ENCODE data around the gene ATP1B1.

ATP1B1 gene

DNA sequence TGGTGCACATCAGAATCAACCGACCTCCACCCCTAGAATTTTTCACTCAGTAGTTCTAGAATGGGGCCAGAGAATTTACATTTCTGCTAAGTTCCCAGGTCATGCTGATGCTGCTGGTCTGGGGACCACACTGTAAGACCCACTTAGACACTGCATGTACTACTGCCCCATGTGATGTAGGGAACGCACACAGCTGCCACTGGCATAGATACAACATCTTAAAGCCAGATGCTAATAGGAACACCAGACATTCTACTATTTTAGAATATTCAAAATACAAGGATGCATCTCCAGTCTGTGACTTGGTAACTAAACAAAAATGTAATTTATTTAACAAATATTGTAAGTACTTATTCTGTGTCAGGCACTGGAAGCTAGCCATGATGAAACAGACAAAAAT is 14.1 kb upstream of the ATP1B1 start:
- in situ Hi-C loops (cut with MboI; ENCODE audit: low sequenced_read_pairs), result no loop called here

- in situ Hi-C loops (cut with MboI; ENCODE audit: low sequenced_read_pairs), result no loop called here
Measured at GRCh38 chr1:169094897-169095569, 11.5 kb upstream of the ATP1B1 start.

DNA sequence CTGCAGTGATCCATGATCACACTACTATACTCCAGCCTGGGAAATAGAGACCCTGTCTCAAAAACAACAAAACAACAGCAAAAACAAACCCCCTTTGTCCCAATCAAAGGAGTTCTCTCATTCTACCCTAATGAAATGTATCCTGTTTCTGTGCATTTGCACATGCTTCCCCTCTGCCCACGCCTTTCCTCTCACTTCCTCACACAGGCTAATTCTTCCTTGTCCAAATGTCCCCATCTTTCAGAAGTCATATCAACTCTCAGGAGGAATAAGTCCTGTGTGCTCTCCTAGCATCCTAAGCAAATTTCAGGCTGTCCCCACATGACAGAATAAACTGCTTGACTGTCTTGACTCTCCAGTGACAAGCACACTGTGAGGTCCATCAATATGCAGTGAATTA is 8.1 kb upstream of the ATP1B1 start:
- in situ Hi-C loops (cut with MboI; ENCODE audit: low sequenced_read_pairs), result no loop called here

GRCh38 chr1:169099561-169099960 is 6.9 kb upstream of the ATP1B1 start:
- in situ Hi-C loops (cut with MboI; ENCODE audit: low sequenced_read_pairs), result no loop called here

GRCh38 chr1:169100208-169100607 is 6.3 kb upstream of the ATP1B1 start:
- in situ Hi-C loops (cut with MboI; ENCODE audit: low sequenced_read_pairs), result no loop called here

DNA sequence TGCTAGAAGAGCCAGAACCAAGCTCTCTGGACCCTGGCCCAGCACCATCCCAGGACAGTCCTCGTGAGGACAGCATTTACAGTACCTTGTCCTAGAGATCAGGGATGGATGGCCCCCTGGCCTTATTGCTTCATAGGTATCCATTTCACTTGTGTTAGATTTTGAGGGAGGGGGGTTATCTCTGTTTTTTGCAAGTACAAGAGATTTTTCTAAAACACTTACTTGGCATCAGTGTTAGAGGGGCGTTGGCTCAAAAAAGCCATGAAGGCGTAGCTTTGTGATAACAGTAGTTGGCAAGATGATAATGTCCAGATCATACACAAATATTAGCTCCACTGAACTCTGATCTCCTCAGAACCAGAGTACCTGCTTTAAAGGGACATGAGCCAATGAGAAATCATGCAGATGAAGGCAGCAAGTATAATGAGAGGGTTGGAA is 5.8 kb upstream of the ATP1B1 start:
- in situ Hi-C loops (cut with MboI; ENCODE audit: low sequenced_read_pairs), result no loop called here

- in situ Hi-C loops (cut with MboI; ENCODE audit: low sequenced_read_pairs), result no loop called here
Measured at GRCh38 chr1:169102567-169102966, 3.9 kb upstream of the ATP1B1 start.

- in situ Hi-C loops (cut with MboI; ENCODE audit: low sequenced_read_pairs), result no loop called here
Measured at GRCh38 chr1:169103002-169103401, 3.5 kb upstream of the ATP1B1 start.

DNA sequence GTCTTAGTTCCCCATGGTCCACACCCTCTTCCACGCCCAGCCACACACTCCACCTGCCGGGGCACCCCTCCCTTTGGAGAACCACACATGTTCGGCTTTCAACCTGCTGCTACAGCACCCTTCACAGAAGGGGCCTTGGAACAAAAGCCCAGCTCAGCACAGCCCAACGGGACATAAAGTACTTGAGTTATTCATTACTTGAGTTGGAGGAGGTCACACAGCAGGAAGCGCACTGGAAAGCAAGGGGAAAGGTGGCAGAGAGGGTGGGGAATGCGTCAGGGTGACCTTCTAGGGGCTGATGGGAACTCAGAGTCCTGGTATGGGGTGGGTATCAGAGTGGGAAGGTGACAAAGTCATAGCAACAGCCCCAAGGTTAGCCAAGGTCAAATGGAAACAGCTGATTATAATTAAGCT is 3.0 kb upstream of the ATP1B1 start:
- in situ Hi-C loops (cut with MboI; ENCODE audit: low sequenced_read_pairs), result no loop called here

DNA sequence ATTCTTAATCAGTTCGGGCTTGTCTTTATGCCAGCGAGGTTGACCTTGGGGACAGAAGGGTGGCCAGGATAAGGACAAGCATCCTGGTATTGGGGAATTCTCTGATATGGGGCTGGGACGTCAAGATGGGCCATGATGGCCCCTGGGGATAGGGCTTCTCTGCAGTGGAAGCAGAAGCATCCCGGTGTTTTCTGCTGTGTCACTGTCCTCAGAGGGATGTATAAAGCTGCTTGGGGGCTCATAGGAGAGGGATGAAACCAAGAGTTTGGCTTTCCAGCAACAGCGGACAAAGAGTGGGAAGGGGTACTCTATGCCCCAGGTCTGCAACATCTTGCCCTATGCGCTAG is 1.4 kb upstream of the ATP1B1 start:
- in situ Hi-C loops (cut with MboI; ENCODE audit: low sequenced_read_pairs), result no loop called here

- in situ Hi-C loops (cut with MboI; ENCODE audit: low sequenced_read_pairs), result no loop called here
Measured at GRCh38 chr1:169105434-169106094, 926 bp upstream of the ATP1B1 start.

DNA sequence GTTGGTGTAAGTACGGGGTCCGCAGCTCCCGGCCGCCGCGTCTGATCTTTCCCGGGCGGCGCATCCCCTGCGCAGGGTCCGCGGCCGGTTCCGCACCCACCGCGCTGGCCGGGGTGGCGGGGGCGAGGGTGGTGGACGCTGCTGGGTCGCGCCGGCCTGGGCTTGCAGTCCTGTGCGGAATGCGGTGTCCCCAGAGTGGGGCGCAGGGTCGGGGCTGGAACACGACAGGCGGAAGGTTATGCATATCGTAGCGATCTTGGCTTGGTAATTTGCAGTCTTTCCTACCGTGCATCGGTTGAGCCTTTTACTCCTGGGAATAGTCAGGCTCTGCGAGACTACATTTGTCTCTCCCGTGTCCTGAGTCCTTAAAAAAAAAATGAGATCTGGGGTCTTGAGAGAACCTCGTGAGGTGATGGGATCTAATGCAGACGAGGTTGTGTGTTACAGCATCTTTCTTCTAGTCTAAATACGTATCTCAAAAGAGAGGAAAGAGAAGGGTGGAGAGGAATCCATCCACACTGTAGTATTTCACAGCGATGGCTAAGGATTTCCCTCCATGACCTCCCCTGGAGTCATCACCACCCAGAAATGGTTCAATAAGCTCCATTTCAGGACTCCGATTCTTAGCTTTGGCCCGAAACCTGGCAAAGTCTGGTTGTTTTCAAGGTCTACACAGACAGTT is 572 bp downstream of the ATP1B1 start:
- in situ Hi-C loops (cut with MboI; ENCODE audit: low sequenced_read_pairs), result no loop called here

GRCh38 chr1:169107603-169108208 is 1.2 kb downstream of the ATP1B1 start:
- in situ Hi-C loops (cut with MboI; ENCODE audit: low sequenced_read_pairs), result no loop called here

- in situ Hi-C loops (cut with MboI; ENCODE audit: low sequenced_read_pairs), result no loop called here
Measured at GRCh38 chr1:169108223-169108622, 1.7 kb downstream of the ATP1B1 start.

DNA sequence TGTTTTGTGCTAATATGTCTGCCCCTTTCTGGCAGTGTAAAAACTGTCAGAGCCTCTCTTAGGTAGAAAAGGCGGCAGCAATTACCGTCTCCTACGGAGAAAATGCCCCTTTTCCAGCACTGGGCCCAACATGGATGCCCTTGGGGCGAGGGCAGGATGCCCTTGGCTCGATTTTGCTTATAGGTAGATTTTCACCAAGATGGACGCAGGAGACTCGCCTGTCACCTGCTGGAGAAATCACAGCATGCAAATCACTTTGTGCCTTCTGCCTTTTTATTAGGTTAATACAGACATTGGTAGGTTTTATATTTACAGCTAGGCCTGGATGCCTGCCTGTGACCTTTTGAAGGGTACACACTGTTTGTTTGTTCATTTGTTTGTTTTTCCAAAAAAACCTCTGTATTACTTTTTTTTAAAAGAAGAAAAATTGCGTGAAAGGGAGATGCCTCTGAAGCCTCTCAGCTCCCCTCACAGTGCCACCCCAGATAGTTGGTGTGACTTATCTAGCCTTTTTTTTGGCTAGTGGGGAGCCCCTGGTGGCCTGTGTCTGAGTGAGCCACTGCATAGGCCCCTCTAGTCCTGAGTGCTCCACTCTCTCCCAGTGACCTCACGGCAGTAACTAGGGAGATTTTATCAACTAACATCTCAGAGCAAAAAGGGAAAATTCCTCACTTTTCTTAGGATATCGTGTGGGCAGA is 2.5 kb downstream of the ATP1B1 start:
- in situ Hi-C loops (cut with MboI; ENCODE audit: low sequenced_read_pairs), result no loop called here

DNA sequence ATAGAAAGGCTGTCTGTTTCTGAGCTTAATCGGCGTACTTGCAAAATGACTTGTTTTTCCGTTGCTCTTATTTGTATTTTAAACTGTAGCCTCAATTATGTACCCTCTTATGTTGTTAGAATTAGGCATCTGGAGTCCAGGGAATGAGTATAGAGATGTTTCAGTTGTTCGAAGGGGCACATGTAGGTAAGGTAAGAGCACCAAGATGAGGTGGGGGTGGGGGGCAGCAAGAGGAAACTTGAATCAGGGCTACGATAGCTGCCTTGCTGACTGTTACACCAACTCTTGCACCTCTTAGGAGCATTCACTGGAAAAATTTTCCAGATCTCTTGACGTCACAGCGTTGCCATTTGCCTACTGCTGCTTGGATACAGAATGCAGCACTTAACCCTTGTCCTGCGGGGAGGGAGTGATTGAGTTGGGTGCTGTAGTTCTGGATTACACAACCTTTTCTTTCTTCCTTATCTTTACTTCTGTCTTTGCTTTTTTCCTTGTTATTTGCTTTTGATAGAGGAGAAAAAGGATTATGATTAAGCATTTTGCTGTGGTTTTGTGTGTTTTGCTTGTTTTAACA is 3.2 kb downstream of the ATP1B1 start:
- in situ Hi-C loops (cut with MboI; ENCODE audit: low sequenced_read_pairs), result no loop called here

GRCh38 chr1:169110236-169110635 is 3.7 kb downstream of the ATP1B1 start:
- in situ Hi-C loops (cut with MboI; ENCODE audit: low sequenced_read_pairs), result no loop called here

DNA sequence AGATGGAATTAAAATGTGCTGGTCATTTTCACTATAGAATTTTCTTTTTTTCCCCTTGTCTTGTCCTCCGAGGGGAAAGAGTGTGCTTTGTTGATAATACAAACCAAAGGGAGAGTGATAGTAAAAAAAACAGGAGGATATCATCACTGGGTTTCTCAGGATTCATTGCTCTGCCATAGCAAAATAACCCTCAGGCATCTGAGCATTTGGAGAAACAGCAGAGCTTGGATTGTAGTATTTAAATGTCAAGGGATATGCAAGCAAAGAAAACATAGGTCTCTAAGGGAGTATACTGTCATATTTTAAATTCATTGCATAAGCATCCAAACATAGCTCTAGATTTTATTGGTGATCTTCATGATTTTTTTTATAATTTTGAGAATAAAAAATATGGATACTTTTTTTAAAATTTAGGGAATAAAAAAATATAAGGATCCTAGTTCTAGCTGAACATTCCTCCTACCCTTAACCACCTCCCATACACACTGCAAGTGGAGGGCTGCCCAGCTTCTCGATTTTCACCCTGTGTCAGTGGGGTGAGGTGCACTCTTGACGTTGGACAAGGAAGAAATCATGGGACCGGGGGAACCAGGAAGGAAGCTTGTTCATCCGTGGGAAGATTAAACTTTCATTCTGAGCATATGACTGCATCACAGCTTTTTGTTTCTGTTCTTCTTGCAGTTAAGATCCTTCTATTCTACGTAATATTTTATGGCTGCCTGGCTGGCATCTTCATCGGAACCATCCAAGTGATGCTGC is 4.4 kb downstream of the ATP1B1 start:
- in situ Hi-C loops (cut with MboI; ENCODE audit: low sequenced_read_pairs), result no loop called here

- in situ Hi-C loops (cut with MboI; ENCODE audit: low sequenced_read_pairs), result no loop called here
Measured at GRCh38 chr1:169111472-169111871, 5.0 kb downstream of the ATP1B1 start.

GRCh38 chr1:169112241-169112640 is 5.8 kb downstream of the ATP1B1 start:
- in situ Hi-C loops (cut with MboI; ENCODE audit: low sequenced_read_pairs), result no loop called here

All from hTERT RPE-1 (cell line).